H9 (cell line): ENCODE results near the gene MTHFD1L. TPM values are rescaled to one million over a fixed set of nuclear protein-coding genes. Genes with fewer than 3 reads are reported as not detected.

Experiments
- DNase-seq: peaks from one replicate; pipeline ENCODE4 v3.0.0-alpha.2; 2017
- H2AFZ ChIP-seq: one replicate; pipeline ENCODE4 v1.6.1; 2013; ENCODE audit warnings: mild to moderate bottlenecking, low read length, control low read depth, moderate library complexity
- H2AK5ac ChIP-seq: 2 replicates; pipeline ENCODE4 v1.6.1; 2013; ENCODE audit warnings: low read length, control low read depth, mixed read lengths; ENCODE audit not compliant: insufficient read length
- H2BK120ac ChIP-seq: one replicate; pipeline ENCODE4 v1.6.1; 2013; ENCODE audit warnings: low read depth, mild to moderate bottlenecking, low read length, control low read depth, inconsistent platforms; ENCODE audit not compliant: poor library complexity, severe bottlenecking
- H2BK12ac ChIP-seq: 2 replicates; pipeline ENCODE4 v1.6.1; 2013; ENCODE audit warnings: low read length, control low read depth, mixed read lengths, low read depth; ENCODE audit not compliant: insufficient read length
- H2BK15ac ChIP-seq: 2 replicates; pipeline ENCODE4 v1.6.1; 2013; ENCODE audit warnings: low read depth, low read length, control low read depth
- H2BK20ac ChIP-seq: one replicate; pipeline ENCODE4 v1.6.1; 2013; ENCODE audit warnings: low read depth, mild to moderate bottlenecking, low read length, control low read depth, inconsistent platforms; ENCODE audit not compliant: poor library complexity, severe bottlenecking
- H2BK5ac ChIP-seq: 2 replicates; pipeline ENCODE4 v1.6.1; 2013; ENCODE audit warnings: low read length, control low read depth, mixed read lengths; ENCODE audit not compliant: insufficient read length
- H3K14ac ChIP-seq: 2 replicates; pipeline ENCODE4 v1.6.1; 2013; ENCODE audit warnings: low read length, control low read depth; ENCODE audit not compliant: insufficient read depth
- H3K18ac ChIP-seq: 2 replicates; pipeline ENCODE4 v1.6.1; 2013; ENCODE audit warnings: low read depth, mild to moderate bottlenecking, mixed read lengths, low read length, control low read depth; ENCODE audit not compliant: insufficient read length
- H3K23ac ChIP-seq: 2 replicates; pipeline ENCODE4 v1.6.1; 2013; ENCODE audit warnings: low read length, control low read depth, mixed read lengths, low read depth; ENCODE audit not compliant: insufficient read length
- H3K23me2 ChIP-seq: 2 replicates; pipeline ENCODE4 v1.6.1; 2013; ENCODE audit warnings: low read depth, mild to moderate bottlenecking, mixed read lengths, low read length, control low read depth; ENCODE audit not compliant: insufficient read length, poor library complexity, severe bottlenecking
- H3K27ac ChIP-seq: 2 replicates; pipeline ENCODE4 v1.5.1; 2013; ENCODE audit warnings: low read length, control low read depth, mixed read lengths, low read depth; ENCODE audit not compliant: insufficient read length
- H3K27me3 ChIP-seq: 2 replicates; pipeline ENCODE4 v1.6.1; 2013; ENCODE audit warnings: low read length, control low read depth, inconsistent platforms; ENCODE audit not compliant: insufficient read depth
- H3K4ac ChIP-seq: 2 replicates; pipeline ENCODE4 v1.6.1; 2013; ENCODE audit warnings: low read depth, mild to moderate bottlenecking, control low read depth, inconsistent platforms, low read length, moderate library complexity
- H3K4me1 ChIP-seq: 2 replicates; pipeline ENCODE4 v1.6.1; 2013; ENCODE audit warnings: low read length, control low read depth, inconsistent platforms; ENCODE audit not compliant: insufficient read depth
- H3K4me2 ChIP-seq: 2 replicates; pipeline ENCODE4 v1.6.1; 2013; ENCODE audit warnings: low read length, control low read depth, mixed read lengths; ENCODE audit not compliant: insufficient read length, insufficient read depth
- H3K56ac ChIP-seq: 2 replicates; pipeline ENCODE4 v1.6.1; 2013; ENCODE audit warnings: low read depth, mild to moderate bottlenecking, mixed read lengths, low read length, control low read depth; ENCODE audit not compliant: insufficient read length
- H3K79me1 ChIP-seq: 2 replicates; pipeline ENCODE4 v1.6.1; 2013; ENCODE audit warnings: low read depth, mild to moderate bottlenecking, moderate library complexity, low read length, control low read depth, inconsistent platforms; ENCODE audit not compliant: insufficient read depth, poor library complexity, severe bottlenecking
- H3K79me2 ChIP-seq: 2 replicates; pipeline ENCODE4 v1.6.1; 2013; ENCODE audit warnings: low read length, control low read depth, inconsistent platforms; ENCODE audit not compliant: insufficient read depth
- H3K9ac ChIP-seq: 2 replicates; pipeline ENCODE4 v1.6.1; 2013; ENCODE audit warnings: low read length, control low read depth, mixed read lengths; ENCODE audit not compliant: insufficient read length; ENCODE audit errors: extremely low read depth
- H3K9me3 ChIP-seq: one replicate; pipeline ENCODE4 v1.6.1; 2013; ENCODE audit warnings: low read depth, low read length, inconsistent platforms; ENCODE audit not compliant: control insufficient read depth
- H3T11ph ChIP-seq: one replicate; pipeline ENCODE4 v1.6.1; 2013; ENCODE audit warnings: mild to moderate bottlenecking, low read length, control low read depth, inconsistent platforms
- H4K20me1 ChIP-seq: one replicate; pipeline ENCODE4 v1.6.1; 2013; ENCODE audit not compliant: control insufficient read depth, insufficient read length, insufficient read depth
- H4K5ac ChIP-seq: 2 replicates; pipeline ENCODE4 v1.6.1; 2013; ENCODE audit warnings: low read depth, mild to moderate bottlenecking, mixed read lengths, low read length, control low read depth; ENCODE audit not compliant: insufficient read length
- H4K8ac ChIP-seq: replicated peaks from 2 replicates; pipeline ENCODE4 v1.6.1; 2013; ENCODE audit warnings: low read length, control low read depth, mixed read lengths, low read depth; ENCODE audit not compliant: insufficient read length
- H4K91ac ChIP-seq: 2 replicates; pipeline ENCODE4 v1.6.1; 2013; ENCODE audit warnings: low read depth, mild to moderate bottlenecking, moderate library complexity, mixed read lengths, low read length, control low read depth; ENCODE audit not compliant: insufficient read length
- H3K27ac Mint-ChIP-seq, 3 experiments: 2 replicates in 2 of 3; 3 replicates in 1 of 3; pipeline ENCODE4 v1.8.0; 2020 to 2021; ENCODE audit warnings: mixed read lengths in 3 of 3, mild to moderate bottlenecking in 1 of 3, moderate library complexity in 1 of 3
- H3K27me3 Mint-ChIP-seq: 2 replicates; pipeline ENCODE4 v1.8.0; 2021; ENCODE audit warnings: low read depth, mild to moderate bottlenecking, moderate library complexity, mixed read lengths
- H3K36me3 Mint-ChIP-seq, 3 experiments: 2 replicates in 2 of 3; 3 replicates in 1 of 3; pipeline ENCODE4 v1.8.0; 2020 to 2021; ENCODE audit warnings: low read depth in 3 of 3, mixed read lengths in 3 of 3; ENCODE audit not compliant: insufficient read depth in 1 of 3
- H3K4me1 Mint-ChIP-seq, 2 experiments: 2 replicates each; pipeline ENCODE4 v1.8.0; 2020; ENCODE audit warnings: mixed read lengths in 2 of 2
- H3K4me3 Mint-ChIP-seq, 2 experiments: 2 replicates in 1 of 2; 3 replicates in 1 of 2; pipeline ENCODE4 v1.8.0; 2020 to 2021; ENCODE audit warnings: mild to moderate bottlenecking in 2 of 2, mixed read lengths in 2 of 2, moderate library complexity in 1 of 2
- H3K9me3 Mint-ChIP-seq, 2 experiments: 2 replicates in 1 of 2; 3 replicates in 1 of 2; pipeline ENCODE4 v1.8.0; 2020; ENCODE audit warnings: mild to moderate bottlenecking in 2 of 2, mixed read lengths in 2 of 2, moderate library complexity in 1 of 2
- CTCF ChIP-seq: fragments of 200-600 bp; sonication (generic); conservative IDR thresholded peaks from 3 replicates; pipeline ENCODE4 v1.8.0; 2021; ENCODE audit warnings: antibody characterized with exemption, mild to moderate bottlenecking
- WGBS: extraction: QIAGEN DNeasy Blood & Tissue Kit; methylation state at CpG from one replicate; pipeline ENCODE4 v1.1.7; 2013; ENCODE audit warnings: missing lambda C conversion rate, low lambda C conversion rate, mixed read lengths; ENCODE audit not compliant: insufficient read length; ENCODE audit errors: extremely low coverage; 5-methylcytosine and 5-hydroxymethylcytosine counted together
- total RNA-seq: library from RNA; stranded (reverse); gene quantifications from 2 replicates; pipeline ENCODE4 v1.2.1, GENCODE V29; 2021

Gene MTHFD1L
- total RNA-seq, 1 experiment from 2014 or later = 90.2 TPM

DNA sequence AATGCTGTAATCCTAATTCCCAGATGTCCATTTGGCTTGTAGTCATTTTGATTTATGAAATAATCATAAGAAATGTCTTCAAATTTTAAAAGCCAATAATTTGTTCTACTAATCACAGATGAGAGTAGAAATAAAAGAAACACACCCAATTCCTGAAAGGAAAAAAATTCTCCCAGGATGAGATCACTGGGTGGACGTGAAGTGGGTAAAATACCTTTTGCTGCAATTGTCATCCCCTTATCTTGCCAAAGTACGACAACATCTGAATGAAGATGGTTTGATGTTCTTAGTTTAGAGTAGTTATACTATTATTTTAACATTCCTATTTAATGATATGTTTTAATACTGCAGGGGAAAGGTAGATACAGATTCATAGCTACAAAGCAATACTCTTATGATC lies 33.7 kb downstream of the MTHFD1L start:
- H2BK120ac ChIP-seq = no peak overlapping the region
- no peaks in the 10 kb centered on the region for H3K9me3 ChIP-seq
- H3K4ac ChIP-seq = no peak overlapping the region
- H3K23me2 ChIP-seq = peaks cover 3% of the 10 kb centered on the region
- no peak overlapping the region for H3T11ph ChIP-seq
- H3K79me1 ChIP-seq = no peaks in the 10 kb centered on the region
- no peaks in the 10 kb centered on the region for H3K4me1 ChIP-seq
- H2BK20ac ChIP-seq = no peak overlapping the region
- H3K79me2 ChIP-seq = no peaks in the 10 kb centered on the region
- H3K18ac ChIP-seq = no peak overlapping the region
- no peak overlapping the region for H3K23ac ChIP-seq
- no peak overlapping the region for H3K4me2 ChIP-seq
- Mint-ChIP-seq H3K27me3 (no peaks in the 10 kb centered on the region), H3K4me1 (peaks cover 6 to 9% of the 10 kb centered on the region in 2 experiments), H3K27ac (no peak overlapping the region; a peak in 1 of 7 replicates), H3K9me3 (no peaks in the 10 kb centered on the region), H3K36me3 (peaks cover 21 to 47% (median 31%) of the 10 kb centered on the region in 3 experiments), H3K4me3 (no peak overlapping the region)
- H3K14ac ChIP-seq = no peak overlapping the region
- DNase-seq = no peak
- H3K27ac ChIP-seq = no peak overlapping the region
- H4K8ac ChIP-seq = no peak overlapping the region
- H2BK5ac ChIP-seq = no peak overlapping the region
- no peak overlapping the region for H4K91ac ChIP-seq
- no peak overlapping the region for H3K56ac ChIP-seq
- H3K9ac ChIP-seq = no peak overlapping the region
- H2BK12ac ChIP-seq = no peak overlapping the region
- no peak overlapping the region for H2BK15ac ChIP-seq
- H4K5ac ChIP-seq = no peak overlapping the region
- H3K27me3 ChIP-seq = no peaks in the 10 kb centered on the region
- TF ChIP-seq CTCF = no peak
- no peak overlapping the region for H2AFZ ChIP-seq
- H4K20me1 ChIP-seq = no peaks in the 10 kb centered on the region
- H2AK5ac ChIP-seq = no peak overlapping the region
- WGBS = no CpG with 5 or more reads among the region's 2 CpGs
